HL-60 (cell line): ENCODE results near the gene C21orf58.

ENCODE experiments used
- DNase-seq, 2 experiments: peaks; one replicate each; pipeline ENCODE4 v3.0.0-alpha.2; 2010 to 2020; ENCODE audit warnings: low read depth in 1 of 2, low spot score in 1 of 2
- H3K27ac ChIP-seq: fragments of 250-450 bp; sonication (Bioruptor Pico); replicated peaks from 2 replicates; pipeline ENCODE4 v1.5.1; 2020; ENCODE audit warnings: mild to moderate bottlenecking, moderate library complexity
- H3K27me3 ChIP-seq: fragments of 250-450 bp; sonication (Bioruptor Pico); 2 replicates; pipeline ENCODE4 v1.5.1; 2021; ENCODE audit warnings: mild to moderate bottlenecking, moderate library complexity; ENCODE audit not compliant: insufficient read depth, poor library complexity, severe bottlenecking
- H3K4me3 ChIP-seq: replicated peaks from 2 replicates; pipeline ENCODE4 v1.5.1; 2011; ENCODE audit warnings: mild to moderate bottlenecking, control low read depth, low read length; ENCODE audit not compliant: insufficient read depth
- GABPA ChIP-seq: IDR thresholded peaks from 2 replicates; pipeline ENCODE4 v1.6.1; 2012; ENCODE audit warnings: low read depth
- POLR2AphosphoS5 ChIP-seq: IDR thresholded peaks from 2 replicates; pipeline ENCODE4 v1.6.1; 2012; ENCODE audit warnings: low read depth
- SPI1 ChIP-seq: IDR thresholded peaks from 2 replicates; pipeline ENCODE4 v1.6.1; 2012; ENCODE audit warnings: low read depth, mild to moderate bottlenecking, borderline replicate concordance
- TF ChIP-seq, protein P1 (sequence below): IDR thresholded peaks from 2 replicates; pipeline ENCODE4 v1.6.1; 2012; ENCODE audit warnings: low read depth; ENCODE audit not compliant: insufficient replicate concordance
- TF ChIP-seq, protein P2 (sequence below): IDR thresholded peaks from one replicate; pipeline ENCODE4 v1.5.1; 2011; ENCODE audit warnings: low read length, control low read depth, inconsistent platforms; ENCODE audit not compliant: insufficient read depth

Gene C21orf58

DNA sequence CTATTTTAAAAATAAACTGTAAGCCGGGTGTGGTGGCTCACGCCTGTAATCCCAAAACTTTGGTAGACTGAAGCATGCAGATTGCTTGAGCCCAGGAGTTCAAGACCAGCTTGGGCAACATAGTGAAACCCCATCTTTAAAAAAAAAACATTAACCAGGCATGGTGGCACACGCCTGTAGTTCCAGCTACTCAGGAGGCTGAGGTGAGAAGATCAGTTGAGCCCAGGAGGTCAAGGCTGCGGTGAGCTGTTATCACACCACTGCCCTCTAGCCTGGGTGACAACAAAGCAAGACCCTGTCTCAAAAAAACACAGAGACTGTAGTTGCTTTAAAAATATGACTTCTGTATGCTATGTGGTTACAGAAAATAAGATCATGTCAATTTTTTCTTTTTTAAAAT is 70.8 kb downstream of the C21orf58 start:
- Histone ChIP-seq H3K4me3 (no peak overlapping the region), H3K27ac (no peak overlapping the region), H3K27me3 (no peaks in the 10 kb centered on the region)
- TF ChIP-seq, protein P1, sequence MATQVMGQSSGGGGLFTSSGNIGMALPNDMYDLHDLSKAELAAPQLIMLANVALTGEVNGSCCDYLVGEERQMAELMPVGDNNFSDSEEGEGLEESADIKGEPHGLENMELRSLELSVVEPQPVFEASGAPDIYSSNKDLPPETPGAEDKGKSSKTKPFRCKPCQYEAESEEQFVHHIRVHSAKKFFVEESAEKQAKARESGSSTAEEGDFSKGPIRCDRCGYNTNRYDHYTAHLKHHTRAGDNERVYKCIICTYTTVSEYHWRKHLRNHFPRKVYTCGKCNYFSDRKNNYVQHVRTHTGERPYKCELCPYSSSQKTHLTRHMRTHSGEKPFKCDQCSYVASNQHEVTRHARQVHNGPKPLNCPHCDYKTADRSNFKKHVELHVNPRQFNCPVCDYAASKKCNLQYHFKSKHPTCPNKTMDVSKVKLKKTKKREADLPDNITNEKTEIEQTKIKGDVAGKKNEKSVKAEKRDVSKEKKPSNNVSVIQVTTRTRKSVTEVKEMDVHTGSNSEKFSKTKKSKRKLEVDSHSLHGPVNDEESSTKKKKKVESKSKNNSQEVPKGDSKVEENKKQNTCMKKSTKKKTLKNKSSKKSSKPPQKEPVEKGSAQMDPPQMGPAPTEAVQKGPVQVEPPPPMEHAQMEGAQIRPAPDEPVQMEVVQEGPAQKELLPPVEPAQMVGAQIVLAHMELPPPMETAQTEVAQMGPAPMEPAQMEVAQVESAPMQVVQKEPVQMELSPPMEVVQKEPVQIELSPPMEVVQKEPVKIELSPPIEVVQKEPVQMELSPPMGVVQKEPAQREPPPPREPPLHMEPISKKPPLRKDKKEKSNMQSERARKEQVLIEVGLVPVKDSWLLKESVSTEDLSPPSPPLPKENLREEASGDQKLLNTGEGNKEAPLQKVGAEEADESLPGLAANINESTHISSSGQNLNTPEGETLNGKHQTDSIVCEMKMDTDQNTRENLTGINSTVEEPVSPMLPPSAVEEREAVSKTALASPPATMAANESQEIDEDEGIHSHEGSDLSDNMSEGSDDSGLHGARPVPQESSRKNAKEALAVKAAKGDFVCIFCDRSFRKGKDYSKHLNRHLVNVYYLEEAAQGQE, result no peak
- TF ChIP-seq GABPA (no peak), POLR2AphosphoS5 (no peak), SPI1 (no peak)
- TF ChIP-seq, protein P2, sequence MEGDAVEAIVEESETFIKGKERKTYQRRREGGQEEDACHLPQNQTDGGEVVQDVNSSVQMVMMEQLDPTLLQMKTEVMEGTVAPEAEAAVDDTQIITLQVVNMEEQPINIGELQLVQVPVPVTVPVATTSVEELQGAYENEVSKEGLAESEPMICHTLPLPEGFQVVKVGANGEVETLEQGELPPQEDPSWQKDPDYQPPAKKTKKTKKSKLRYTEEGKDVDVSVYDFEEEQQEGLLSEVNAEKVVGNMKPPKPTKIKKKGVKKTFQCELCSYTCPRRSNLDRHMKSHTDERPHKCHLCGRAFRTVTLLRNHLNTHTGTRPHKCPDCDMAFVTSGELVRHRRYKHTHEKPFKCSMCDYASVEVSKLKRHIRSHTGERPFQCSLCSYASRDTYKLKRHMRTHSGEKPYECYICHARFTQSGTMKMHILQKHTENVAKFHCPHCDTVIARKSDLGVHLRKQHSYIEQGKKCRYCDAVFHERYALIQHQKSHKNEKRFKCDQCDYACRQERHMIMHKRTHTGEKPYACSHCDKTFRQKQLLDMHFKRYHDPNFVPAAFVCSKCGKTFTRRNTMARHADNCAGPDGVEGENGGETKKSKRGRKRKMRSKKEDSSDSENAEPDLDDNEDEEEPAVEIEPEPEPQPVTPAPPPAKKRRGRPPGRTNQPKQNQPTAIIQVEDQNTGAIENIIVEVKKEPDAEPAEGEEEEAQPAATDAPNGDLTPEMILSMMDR, result no peak
- DNase-seq, result no peak
